Activated CD8-positive, alpha-beta memory T cell treated with anti-CD3 and anti-CD28 coated beads, Interleukin-2, amount 10 ng/mL, durations not matched to agents 7 days and 5 days (primary cell): Measurements from ENCODE around the gene CD44. TPM values are rescaled to one million over a fixed set of nuclear protein-coding genes. Genes with fewer than 3 reads are reported as not detected.

Experiments
- ATAC-seq: fragments of 150-1000 bp; cut with Tn5 transposase; one replicate; pipeline ENCODE4 v1.10.0; 2021; ENCODE audit warnings: moderate library complexity
- CTCF ChIA-PET: fragments of 350-600 bp; sonication (Branson Sonifier 250); formaldehyde crosslinking; loops from one replicate; lab custom pipeline; 2021; ENCODE audit warnings: antibody characterized with exemption; lab: Charles Lee
- DNase-seq: peaks from one replicate; pipeline ENCODE4 v3.0.0-alpha.2; 2020
- H3K27ac Mint-ChIP-seq: one replicate; pipeline ENCODE4 v1.8.0; 2021; ENCODE audit warnings: mild to moderate bottlenecking, mixed read lengths
- H3K27me3 Mint-ChIP-seq: one replicate; pipeline ENCODE4 v1.8.0; 2021; ENCODE audit warnings: mixed read lengths
- H3K36me3 Mint-ChIP-seq: one replicate; pipeline ENCODE4 v1.8.0; 2021; ENCODE audit warnings: mild to moderate bottlenecking, mixed read lengths
- H3K4me1 Mint-ChIP-seq: one replicate; pipeline ENCODE4 v1.8.0; 2021; ENCODE audit warnings: mixed read lengths
- H3K4me3 Mint-ChIP-seq: one replicate; pipeline ENCODE4 v1.8.0; 2021; ENCODE audit warnings: mild to moderate bottlenecking, moderate library complexity, mixed read lengths
- H3K9me3 Mint-ChIP-seq: one replicate; pipeline ENCODE4 v1.8.0; 2022; ENCODE audit warnings: low read depth, mixed read lengths
- total RNA-seq, 2 experiments: library from RNA; stranded (reverse); gene quantifications; one replicate each; pipeline ENCODE4 v1.2.3, GENCODE V29; 2021

CD44 gene
- total RNA-seq, 2 experiments from 2014 or later: 212 to 294 TPM

- peaks cover 8% of the 10 kb centered on the region for H3K36me3 Mint-ChIP-seq
- DNase-seq: no peak
- peaks cover 15% of the 10 kb centered on the region for H3K27me3 Mint-ChIP-seq
- peak overlapping the region; percentile 9 for H3K27ac Mint-ChIP-seq
- H3K9me3 Mint-ChIP-seq: no peaks in the 10 kb centered on the region
- no peak overlapping the region for H3K4me3 Mint-ChIP-seq
- H3K4me1 Mint-ChIP-seq: peaks cover 28% of the 10 kb centered on the region
- CTCF ChIA-PET: interaction anchor here (0.7 to 1.5 kb wide), 3 partner anchors 10 to 34 kb away, joined by 3 read pairs; no protein-coding TSS in a partner anchor
- no peak for ATAC-seq
Observed at GRCh38 chr11:35134403-35135148, 4.4 kb upstream of the CD44 start.

- H3K27ac Mint-ChIP-seq: no peak overlapping the region
- peaks cover 9% of the 10 kb centered on the region for H3K36me3 Mint-ChIP-seq
- peaks cover 15% of the 10 kb centered on the region for H3K27me3 Mint-ChIP-seq
- CTCF ChIA-PET: interaction anchor here (1.2 to 1.5 kb wide), 2 partner anchors 11 to 33 kb away, joined by 3 read pairs; no protein-coding TSS in a partner anchor
- H3K9me3 Mint-ChIP-seq: no peaks in the 10 kb centered on the region
- no peak overlapping the region for H3K4me3 Mint-ChIP-seq
- DNase-seq (no peak), ATAC-seq (no peak)
- peaks cover 28% of the 10 kb centered on the region for H3K4me1 Mint-ChIP-seq
Observed at GRCh38 chr11:35135222-35135621, 3.7 kb upstream of the CD44 start.

DNA sequence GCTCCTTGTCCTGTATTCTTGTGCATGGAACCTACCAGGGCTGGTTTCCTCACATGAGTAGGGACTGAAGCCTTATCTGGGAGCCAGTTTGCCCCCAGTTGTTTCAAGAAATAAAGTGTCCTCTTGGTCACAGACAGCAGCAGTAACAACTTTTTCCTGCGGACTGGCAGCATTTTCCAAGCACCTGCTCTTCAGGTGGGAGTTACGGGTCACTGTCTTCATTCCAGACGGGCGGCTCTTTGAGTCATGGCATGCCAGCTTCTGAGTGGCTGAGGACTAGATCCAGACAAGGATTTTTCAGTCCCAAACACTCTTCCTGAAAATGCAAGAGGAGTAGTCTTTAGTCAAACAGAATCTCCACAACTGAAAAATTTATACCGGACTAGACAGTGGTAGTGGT lies 2.7 kb upstream of the CD44 start:
- Mint-ChIP-seq H3K4me1 (peaks cover 34% of the 10 kb centered on the region), H3K36me3 (peaks cover 14% of the 10 kb centered on the region), H3K4me3 (no peak overlapping the region), H3K27ac (no peak overlapping the region), H3K9me3 (no peaks in the 10 kb centered on the region), H3K27me3 (peaks cover 15% of the 10 kb centered on the region)
- CTCF ChIA-PET: no interaction called here
- DNase-seq (no peak), ATAC-seq (no peak)

- Mint-ChIP-seq H3K4me1 (peaks cover 44% of the 10 kb centered on the region), H3K4me3 (peak overlapping the region; percentile 90)
Observed at GRCh38 chr11:35138058-35138457, 913 bp upstream of the CD44 start.

GRCh38 chr11:35138606-35138942 lies 397 bp upstream of the CD44 start:
- H3K4me3 Mint-ChIP-seq: peak overlapping the region; percentile 90
- peaks cover 10% of the 10 kb centered on the region for H3K27me3 Mint-ChIP-seq
- no peak for ATAC-seq
- CTCF ChIA-PET: interaction anchor here (0.6 to 2.5 kb wide), 6 partner anchors 16 to 109 kb away, joined by 3 to 11 read pairs (median 4); no protein-coding TSS in a partner anchor
- peaks cover 25% of the 10 kb centered on the region for H3K36me3 Mint-ChIP-seq
- H3K4me1 Mint-ChIP-seq: peaks cover 48% of the 10 kb centered on the region
- DNase-seq: no peak
- H3K27ac Mint-ChIP-seq: peak overlapping the region; percentile 92
- no peaks in the 10 kb centered on the region for H3K9me3 Mint-ChIP-seq

More at GRCh38 chr11:35138058-35138457, 913 bp upstream of the CD44 start:
- no peak for DNase-seq
- peaks cover 10% of the 10 kb centered on the region for H3K27me3 Mint-ChIP-seq
- no peaks in the 10 kb centered on the region for H3K9me3 Mint-ChIP-seq
- peaks cover 26% of the 10 kb centered on the region for H3K36me3 Mint-ChIP-seq
- CTCF ChIA-PET: interaction anchor here (0.6 to 1.8 kb wide), 3 partner anchors 15 to 108 kb away, joined by 3 to 6 read pairs (median 4); no protein-coding TSS in a partner anchor
- peak overlapping the region; percentile 92 for H3K27ac Mint-ChIP-seq
- no peak for ATAC-seq

- H3K9me3 Mint-ChIP-seq: no peaks in the 10 kb centered on the region
- peak overlapping the region; percentile 92 for H3K27ac Mint-ChIP-seq
- CTCF ChIA-PET: interaction anchor here (0.7 to 2.5 kb wide), 16 partner anchors 9 to 142 kb away, joined by 3 to 11 read pairs (median 4); no protein-coding TSS in a partner anchor
- H3K4me3 Mint-ChIP-seq: peak overlapping the region; percentile 90
- peak; percentile 6 for ATAC-seq
- no peak for DNase-seq
- peaks cover 55% of the 10 kb centered on the region for H3K4me1 Mint-ChIP-seq
- H3K27me3 Mint-ChIP-seq: peaks cover 7% of the 10 kb centered on the region
- peaks cover 25% of the 10 kb centered on the region for H3K36me3 Mint-ChIP-seq
Observed at GRCh38 chr11:35139722-35140282, 831 bp downstream of the CD44 start.

DNA sequence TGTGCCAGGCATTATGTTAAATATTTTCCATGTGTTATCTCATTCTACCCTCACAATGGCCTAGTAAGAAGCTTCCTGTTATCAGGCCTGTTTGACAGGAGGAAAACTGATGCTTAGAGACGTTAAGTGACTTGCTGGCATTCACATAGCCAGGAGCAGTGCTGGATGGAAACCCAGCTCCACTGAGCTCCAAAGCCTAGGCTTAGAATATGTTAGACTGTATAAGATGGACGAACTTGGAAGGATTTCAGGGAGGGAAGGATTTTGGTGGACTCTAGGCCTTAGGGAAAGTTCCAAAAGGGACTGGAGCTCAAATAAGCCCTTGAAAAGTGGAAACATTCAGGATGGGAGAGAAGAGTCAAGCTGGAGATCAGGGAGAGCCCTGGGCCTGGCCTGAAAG lies 2.1 kb downstream of the CD44 start:
- Mint-ChIP-seq H3K27ac (peak overlapping the region; percentile 92), H3K4me1 (peaks cover 65% of the 10 kb centered on the region), H3K9me3 (no peaks in the 10 kb centered on the region), H3K4me3 (peak overlapping the region; percentile 90), H3K36me3 (peaks cover 28% of the 10 kb centered on the region), H3K27me3 (peaks cover 6% of the 10 kb centered on the region)
- DNase-seq (no peak), ATAC-seq (no peak)
- CTCF ChIA-PET: interaction anchor here (0.9 to 2.5 kb wide), 7 partner anchors 34 to 165 kb away, joined by 3 to 11 read pairs (median 6); no protein-coding TSS in a partner anchor

DNA sequence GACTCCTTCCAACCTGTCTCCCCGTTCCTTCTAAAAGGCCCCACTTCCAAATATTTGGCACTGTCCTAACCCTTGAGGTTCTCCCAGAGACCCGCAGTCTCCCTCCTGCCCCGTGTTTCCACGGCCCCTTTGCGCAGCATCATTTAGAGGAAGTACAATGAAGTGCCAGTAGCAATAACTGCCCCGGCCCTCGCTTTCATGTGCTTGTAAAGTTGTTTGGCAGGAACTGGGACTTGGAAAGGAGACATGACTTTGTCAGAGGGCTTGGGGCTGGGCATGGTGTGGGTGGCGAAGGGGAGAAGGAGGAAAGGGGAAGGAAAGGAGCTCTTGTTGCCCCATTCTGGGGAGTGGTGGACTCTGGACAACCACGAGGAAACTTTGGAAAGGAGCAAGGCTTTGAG lies 2.6 kb downstream of the CD44 start:
- peaks cover 31% of the 10 kb centered on the region for H3K36me3 Mint-ChIP-seq
- H3K27me3 Mint-ChIP-seq: peaks cover 6% of the 10 kb centered on the region
- CTCF ChIA-PET: interaction anchor here (0.9 to 2.4 kb wide), 3 partner anchors 96 to 165 kb away, joined by 3 to 7 read pairs (median 3); no protein-coding TSS in a partner anchor
- no peaks in the 10 kb centered on the region for H3K9me3 Mint-ChIP-seq
- no peak for ATAC-seq
- peak overlapping the region; percentile 90 for H3K4me3 Mint-ChIP-seq
- peaks cover 70% of the 10 kb centered on the region for H3K4me1 Mint-ChIP-seq
- peak; percentile 56 for DNase-seq
- peak overlapping the region; percentile 92 for H3K27ac Mint-ChIP-seq

- DNase-seq (no peak), ATAC-seq (no peak)
- Mint-ChIP-seq H3K36me3 (peaks cover 38% of the 10 kb centered on the region), H3K4me3 (peak overlapping the region; percentile 90), H3K27me3 (peaks cover 6% of the 10 kb centered on the region), H3K9me3 (no peaks in the 10 kb centered on the region), H3K27ac (peak overlapping the region; percentile 56), H3K4me1 (peaks cover 78% of the 10 kb centered on the region)
- CTCF ChIA-PET: no interaction called here
Observed at GRCh38 chr11:35142481-35143075, 3.6 kb downstream of the CD44 start.

GRCh38 chr11:35143297-35144135 lies 4.5 kb downstream of the CD44 start:
- Mint-ChIP-seq H3K4me3 (peak overlapping the region; percentile 58), H3K27me3 (no peaks in the 10 kb centered on the region), H3K27ac (peak overlapping the region; percentile 92), H3K36me3 (peaks cover 42% of the 10 kb centered on the region), H3K9me3 (no peaks in the 10 kb centered on the region), H3K4me1 (peaks cover 78% of the 10 kb centered on the region)
- CTCF ChIA-PET: interaction anchor here (0.9 to 1.7 kb wide), 7 partner anchors 9 to 131 kb away, joined by 3 to 5 read pairs (median 4); no protein-coding TSS in a partner anchor
- DNase-seq (no peak), ATAC-seq (no peak)

DNA sequence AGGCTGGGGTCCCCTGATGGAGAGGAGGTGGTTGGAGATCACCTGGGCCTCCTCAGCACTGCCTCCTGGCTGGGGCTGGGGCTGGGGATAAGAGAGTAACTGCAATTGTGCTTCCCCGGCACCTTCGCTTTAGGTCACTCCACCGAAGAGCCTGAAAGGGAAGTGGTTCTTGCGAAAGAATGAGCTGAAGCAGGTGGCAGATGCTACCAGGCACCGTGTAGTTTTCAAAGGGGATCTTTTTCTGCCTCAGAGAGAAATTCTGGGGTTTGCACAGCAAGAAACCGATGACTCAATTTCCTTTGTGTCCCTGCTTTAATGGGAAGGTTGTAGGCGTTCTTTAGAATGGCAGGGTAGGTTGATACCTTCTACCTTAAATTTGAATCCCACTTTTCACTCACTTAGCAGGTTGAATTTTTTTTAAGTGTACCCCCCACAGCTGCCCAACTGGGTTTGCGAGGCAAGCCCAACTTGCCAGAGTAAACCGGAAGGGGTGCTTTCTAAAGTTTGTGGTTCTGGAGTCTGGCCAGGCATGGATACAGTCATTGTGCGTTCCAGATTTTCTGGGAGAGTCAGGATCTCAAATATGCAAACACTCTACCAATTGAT lies 5.3 kb downstream of the CD44 start:
- Mint-ChIP-seq H3K27me3 (no peaks in the 10 kb centered on the region), H3K36me3 (peaks cover 48% of the 10 kb centered on the region), H3K4me1 (peaks cover 82% of the 10 kb centered on the region), H3K9me3 (no peaks in the 10 kb centered on the region), H3K4me3 (peak overlapping the region; percentile 58), H3K27ac (peak overlapping the region; percentile 92)
- CTCF ChIA-PET: interaction anchor here (0.9 to 1.7 kb wide), 8 partner anchors 10 to 132 kb away, joined by 3 to 5 read pairs (median 4); no protein-coding TSS in a partner anchor
- DNase-seq (peak; percentile 83), ATAC-seq (peak; percentile 25)

DNA sequence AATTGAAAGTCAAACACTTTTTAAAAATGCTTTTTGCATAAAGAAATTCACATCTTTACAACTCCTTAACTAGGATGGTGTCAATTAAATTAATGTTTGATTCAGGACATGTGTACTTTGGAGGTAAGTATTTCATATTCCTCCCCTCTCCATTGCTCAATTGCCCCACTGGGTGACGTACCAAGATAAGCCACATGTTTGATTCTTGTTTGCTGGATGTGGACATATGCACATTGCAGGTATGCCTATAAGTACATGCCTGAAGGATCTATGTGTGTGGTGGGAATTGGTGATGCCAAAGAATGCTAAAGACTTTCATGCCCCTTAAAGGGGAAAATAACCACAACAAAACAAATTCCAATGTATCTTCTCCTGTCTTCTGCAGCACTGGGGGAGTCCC lies 5.8 kb downstream of the CD44 start:
- peak overlapping the region; percentile 92 for H3K27ac Mint-ChIP-seq

More for the DNA sequence above, 5.8 kb downstream of the CD44 start:
- H3K36me3 Mint-ChIP-seq: peaks cover 53% of the 10 kb centered on the region
- peaks cover 85% of the 10 kb centered on the region for H3K4me1 Mint-ChIP-seq
- ATAC-seq (no peak), DNase-seq (no peak)
- no peaks in the 10 kb centered on the region for H3K27me3 Mint-ChIP-seq
- no peaks in the 10 kb centered on the region for H3K9me3 Mint-ChIP-seq
- peak overlapping the region; percentile 68 for H3K4me3 Mint-ChIP-seq
- CTCF ChIA-PET: interaction anchor here (0.9 to 1.7 kb wide), 8 partner anchors 11 to 133 kb away, joined by 3 to 5 read pairs (median 4); no protein-coding TSS in a partner anchor
